ENCODE data around the gene ALDH1A3.

ALDH1A3 gene

DNA sequence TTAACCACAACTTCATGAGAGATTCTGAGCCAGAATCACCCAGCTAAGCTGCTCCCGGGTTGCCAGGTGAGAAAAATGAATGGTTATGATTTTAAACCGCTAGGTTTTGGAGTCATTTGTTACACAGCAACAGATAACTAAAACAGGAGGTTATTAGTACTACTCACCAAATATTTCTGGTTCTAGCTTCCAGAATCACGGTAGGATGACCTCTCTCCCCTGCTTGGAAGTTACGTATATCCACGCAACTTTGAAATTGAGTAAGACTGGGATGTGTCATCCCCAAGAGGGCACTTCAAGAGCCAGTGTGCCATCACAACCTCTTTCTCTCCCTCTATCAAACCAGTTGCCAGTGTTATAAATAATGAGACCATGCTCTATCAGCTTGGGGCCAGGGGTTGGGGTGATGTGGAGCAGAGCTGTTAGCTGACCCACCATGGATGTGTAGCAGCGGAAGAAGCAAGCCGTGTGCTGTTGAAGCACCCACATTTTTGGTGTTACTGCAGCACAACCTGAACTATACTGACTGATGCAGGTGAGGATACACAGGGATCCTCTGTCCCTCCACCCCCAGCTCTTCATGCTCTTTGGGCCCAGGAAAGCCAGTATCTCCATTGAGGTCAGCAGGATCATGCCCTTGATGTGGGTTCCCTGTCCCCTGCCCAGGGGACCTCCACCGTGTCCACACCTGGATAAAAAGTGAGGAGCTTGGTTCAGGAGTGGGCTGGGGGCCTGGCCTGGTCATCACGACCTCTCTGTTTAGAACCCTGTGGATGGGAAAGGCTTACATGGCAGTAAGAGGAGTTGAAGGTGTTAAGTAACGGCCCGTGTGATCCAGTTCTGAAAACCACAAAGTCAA lies 19.4 kb upstream of the ALDH1A3 start:
- DNase-seq (ENCODE audit: low read depth): no peak
- TF ChIP-seq, protein P1, sequence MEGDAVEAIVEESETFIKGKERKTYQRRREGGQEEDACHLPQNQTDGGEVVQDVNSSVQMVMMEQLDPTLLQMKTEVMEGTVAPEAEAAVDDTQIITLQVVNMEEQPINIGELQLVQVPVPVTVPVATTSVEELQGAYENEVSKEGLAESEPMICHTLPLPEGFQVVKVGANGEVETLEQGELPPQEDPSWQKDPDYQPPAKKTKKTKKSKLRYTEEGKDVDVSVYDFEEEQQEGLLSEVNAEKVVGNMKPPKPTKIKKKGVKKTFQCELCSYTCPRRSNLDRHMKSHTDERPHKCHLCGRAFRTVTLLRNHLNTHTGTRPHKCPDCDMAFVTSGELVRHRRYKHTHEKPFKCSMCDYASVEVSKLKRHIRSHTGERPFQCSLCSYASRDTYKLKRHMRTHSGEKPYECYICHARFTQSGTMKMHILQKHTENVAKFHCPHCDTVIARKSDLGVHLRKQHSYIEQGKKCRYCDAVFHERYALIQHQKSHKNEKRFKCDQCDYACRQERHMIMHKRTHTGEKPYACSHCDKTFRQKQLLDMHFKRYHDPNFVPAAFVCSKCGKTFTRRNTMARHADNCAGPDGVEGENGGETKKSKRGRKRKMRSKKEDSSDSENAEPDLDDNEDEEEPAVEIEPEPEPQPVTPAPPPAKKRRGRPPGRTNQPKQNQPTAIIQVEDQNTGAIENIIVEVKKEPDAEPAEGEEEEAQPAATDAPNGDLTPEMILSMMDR (IDR thresholded peaks at IDR 0.05; ENCODE audit: insufficient read depth, low read depth, low read length, missing control alignments): no peak
- no peak overlapping the region for H3K4me3 ChIP-seq (ENCODE audit: low read length)

DNA sequence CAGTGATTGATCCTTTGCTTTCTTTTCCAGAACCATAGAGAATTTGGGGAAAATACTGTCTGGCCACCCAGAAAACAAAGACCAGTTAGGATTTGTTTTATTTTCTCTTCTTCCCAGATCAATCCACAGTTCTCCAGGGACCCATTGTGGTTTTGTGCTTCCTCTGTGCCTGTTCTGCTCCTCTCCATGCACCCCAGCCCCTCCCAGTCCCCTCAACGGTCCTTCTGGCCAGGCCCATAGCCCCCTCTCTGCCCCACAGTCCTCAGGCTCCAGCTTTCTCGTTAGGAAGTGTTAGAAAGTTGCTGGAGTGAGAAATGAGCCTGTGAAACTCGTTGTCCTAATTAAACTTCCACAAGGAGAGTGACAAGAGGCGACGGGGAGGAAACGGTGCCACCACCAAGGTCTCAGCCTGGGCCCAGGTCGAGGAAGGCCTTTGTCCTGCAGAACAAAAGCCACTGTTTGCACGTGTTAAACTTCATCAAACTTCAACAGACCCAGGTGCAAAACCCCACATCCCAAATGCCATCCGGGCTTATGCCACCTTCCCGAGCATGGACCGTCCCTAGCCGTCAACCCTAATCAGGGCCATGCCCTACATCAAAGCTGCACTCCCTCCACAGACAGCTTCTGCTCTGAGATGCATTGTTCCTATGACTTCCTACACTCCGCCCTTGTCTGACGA lies 18.7 kb upstream of the ALDH1A3 start:
- TF ChIP-seq, protein P1 (IDR thresholded peaks at IDR 0.05; ENCODE audit: insufficient read depth, low read depth, low read length, missing control alignments): no peak
- DNase-seq (ENCODE audit: low read depth): no peak
- H3K4me3 ChIP-seq (ENCODE audit: low read length): no peak overlapping the region

DNA sequence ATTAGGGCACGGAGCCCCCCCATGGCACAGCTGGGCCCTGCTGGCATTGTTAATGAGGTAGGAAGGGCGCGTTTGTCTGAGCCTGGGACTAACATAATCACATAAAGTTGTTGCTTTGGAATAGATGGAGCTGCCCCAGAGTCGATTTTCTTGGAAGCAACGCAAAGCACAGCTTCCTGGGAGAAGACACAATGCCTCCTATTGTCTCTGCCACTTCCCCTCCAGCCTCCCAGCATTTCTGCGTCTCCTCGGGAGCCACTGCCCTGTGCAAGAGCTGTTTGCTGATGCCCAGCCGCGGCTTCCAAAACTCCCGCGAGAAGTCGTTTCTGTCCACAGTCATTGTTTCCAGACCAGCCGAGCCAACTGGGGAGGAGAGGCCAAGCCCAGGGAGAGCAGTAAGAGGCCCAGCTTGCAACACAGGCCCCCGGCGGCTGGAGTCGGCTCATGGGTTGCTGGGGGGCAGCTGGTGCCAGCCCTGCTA lies 18.1 kb upstream of the ALDH1A3 start:
- no peak overlapping the region for H3K4me3 ChIP-seq (ENCODE audit: low read length)
- TF ChIP-seq, protein P1 (IDR thresholded peaks at IDR 0.05; ENCODE audit: insufficient read depth, low read depth, low read length, missing control alignments): no peak
- DNase-seq (ENCODE audit: low read depth): no peak

DNA sequence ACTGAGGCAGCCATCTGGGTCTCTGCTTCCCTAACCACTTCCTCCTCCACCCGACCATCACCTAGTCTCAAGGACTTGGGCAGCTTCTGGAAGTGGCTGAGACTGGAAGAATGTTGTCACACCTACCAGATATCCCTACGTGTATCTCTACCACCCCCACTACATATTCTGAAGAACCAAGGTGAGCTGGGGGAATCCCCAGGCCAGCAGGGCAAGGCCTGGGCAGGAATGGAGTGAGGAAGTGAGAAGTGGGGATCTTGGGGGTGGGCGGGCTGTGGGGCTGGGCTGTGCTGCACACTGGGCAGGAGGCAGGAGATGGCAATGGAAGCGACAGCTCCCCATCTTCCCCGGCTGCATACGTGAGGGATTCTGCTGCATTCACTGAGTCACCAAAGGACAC lies 17.5 kb upstream of the ALDH1A3 start:
- no peak overlapping the region for H3K4me3 ChIP-seq (ENCODE audit: low read length)
- TF ChIP-seq, protein P1 (IDR thresholded peaks at IDR 0.05; ENCODE audit: insufficient read depth, low read depth, low read length, missing control alignments): no peak
- no peak for DNase-seq (ENCODE audit: low read depth)

DNA sequence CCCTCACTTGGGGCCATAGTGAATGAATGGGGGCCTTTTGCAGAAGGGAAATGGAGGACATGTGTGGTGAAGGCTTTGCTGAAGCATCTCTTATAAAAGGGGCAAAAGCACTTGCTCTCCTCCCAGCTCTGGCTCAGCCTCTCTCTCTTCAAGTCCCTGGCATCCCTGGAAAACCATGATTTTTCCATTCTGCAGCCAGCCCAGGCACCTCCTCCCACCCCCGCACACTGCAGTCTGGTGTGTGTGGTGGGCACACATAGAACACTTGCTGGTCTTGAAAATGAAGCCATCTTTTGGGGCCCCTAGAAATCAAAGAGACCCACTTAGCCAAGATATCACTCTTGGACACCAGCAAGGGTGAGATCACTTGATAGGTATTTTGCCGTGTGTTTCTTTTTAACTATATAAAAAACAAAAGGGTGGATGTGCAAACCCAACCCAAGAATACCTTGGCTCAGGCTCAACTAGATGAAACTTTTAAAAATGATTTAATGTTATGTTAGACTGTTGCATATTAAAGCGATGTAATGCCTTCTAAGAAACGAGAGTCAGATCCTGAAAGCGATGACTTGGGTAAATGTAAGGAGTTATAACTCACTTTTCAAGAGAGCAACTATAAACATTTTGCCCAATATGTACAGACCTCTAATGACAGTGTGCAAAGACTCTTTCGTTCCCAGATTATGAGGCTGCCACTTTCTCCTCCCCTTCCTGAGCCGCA lies 16.4 kb upstream of the ALDH1A3 start:
- no peak for DNase-seq (ENCODE audit: low read depth)
- TF ChIP-seq, protein P1 (IDR thresholded peaks at IDR 0.05; ENCODE audit: insufficient read depth, low read depth, low read length, missing control alignments): no peak
- no peak overlapping the region for H3K4me3 ChIP-seq (ENCODE audit: low read length)

DNA sequence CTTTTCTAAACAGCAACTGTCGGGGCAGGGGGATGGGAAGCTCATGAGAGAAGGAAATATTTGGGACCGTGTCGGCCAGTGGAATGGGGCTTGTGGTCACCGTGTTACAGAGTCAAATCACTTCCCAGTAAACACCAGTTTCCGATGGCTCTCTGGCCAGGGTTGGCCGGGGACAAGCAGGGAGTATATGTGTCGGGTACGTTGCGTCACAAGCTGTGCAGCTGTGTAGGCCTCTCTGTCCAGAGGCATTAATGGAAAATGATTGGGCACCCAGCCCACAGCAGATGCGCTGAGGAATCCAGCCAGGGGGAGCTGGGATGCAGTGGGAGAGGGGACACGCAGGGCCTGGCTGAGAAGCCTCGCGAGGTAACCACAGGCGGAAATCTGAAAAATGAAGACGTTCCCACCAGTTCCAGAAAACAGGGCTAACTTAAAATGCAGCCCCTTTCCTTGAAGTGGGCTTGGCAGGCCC lies 15.8 kb upstream of the ALDH1A3 start:
- no peak overlapping the region for H3K4me3 ChIP-seq (ENCODE audit: low read length)
- TF ChIP-seq, protein P1 (IDR thresholded peaks at IDR 0.05; ENCODE audit: insufficient read depth, low read depth, low read length, missing control alignments): no peak
- DNase-seq (ENCODE audit: low read depth): no peak

Measured in epithelial cell of esophagus (primary cell).